Fibroblast of lung (primary cell): Measurements from ENCODE around the gene ITPR2. TPM values are rescaled to one million over a fixed set of nuclear protein-coding genes. Genes with fewer than 3 reads are reported as not detected.

ENCODE experiments used
- DNase-seq, 2 donors: peaks; one replicate each; pipeline versions ENCODE4 v3.0.0 to v3.0.0-alpha.2; 2010; ENCODE audit warnings: low read depth in 2 of 2
- H2AFZ ChIP-seq: 2 replicates; pipeline ENCODE4 v1.5.1; 2012; ENCODE audit warnings: low read length, control low read depth, inconsistent platforms
- H3K27ac ChIP-seq: 2 replicates; pipeline ENCODE4 v1.5.1; 2011; ENCODE audit warnings: low read length, control low read depth; ENCODE audit not compliant: insufficient read depth
- H3K27me3 ChIP-seq: 2 replicates; pipeline ENCODE4 v1.5.1; 2011; ENCODE audit warnings: mild to moderate bottlenecking, low read length; ENCODE audit not compliant: control insufficient read depth, insufficient read depth
- H3K36me3 ChIP-seq: 2 replicates; pipeline ENCODE4 v1.5.1; 2011; ENCODE audit warnings: low read length; ENCODE audit not compliant: control insufficient read depth, insufficient read depth
- H3K4me1 ChIP-seq: 2 replicates; pipeline ENCODE4 v1.5.1; 2011; ENCODE audit warnings: low read length; ENCODE audit not compliant: control insufficient read depth, insufficient read depth; ENCODE audit errors: extremely low read depth
- H3K4me2 ChIP-seq: 2 replicates; pipeline ENCODE4 v1.5.1; 2011; ENCODE audit warnings: low read length, control low read depth; ENCODE audit not compliant: insufficient read depth; ENCODE audit errors: extremely low read depth
- H3K4me3 ChIP-seq, 4 experiments: fragments of 200-600 bp in 1 of 4; sonication (generic) in 1 of 4; replicated peaks in 1 of 4; 2 replicates each; pipeline ENCODE4 v1.5.1; 2011 to 2016; ENCODE audit warnings: low read length in 4 of 4, low read depth in 3 of 4, mild to moderate bottlenecking in 3 of 4, control low read depth in 2 of 4, inconsistent platforms in 1 of 4, mixed read lengths in 1 of 4; ENCODE audit not compliant: insufficient read depth in 1 of 4; ENCODE audit errors: control extremely low read depth in 1 of 4
- H3K79me2 ChIP-seq: 2 replicates; pipeline ENCODE4 v1.5.1; 2012; ENCODE audit warnings: mild to moderate bottlenecking, low read length, inconsistent platforms; ENCODE audit not compliant: control insufficient read depth, insufficient read depth
- H3K9ac ChIP-seq: 2 replicates; pipeline ENCODE4 v1.5.1; 2011; ENCODE audit warnings: mild to moderate bottlenecking, low read length, control low read depth; ENCODE audit not compliant: insufficient read depth
- H3K9me3 ChIP-seq: 2 replicates; pipeline ENCODE4 v1.5.1; 2012; ENCODE audit warnings: low read depth, low read length; ENCODE audit not compliant: control insufficient read depth, insufficient read depth
- H4K20me1 ChIP-seq: 2 replicates; pipeline ENCODE4 v1.5.1; 2011; ENCODE audit warnings: low read length; ENCODE audit not compliant: control insufficient read depth, insufficient read depth; ENCODE audit errors: extremely low read depth
- EZH2 ChIP-seq: IDR thresholded peaks from 2 replicates; pipeline ENCODE4 v1.5.1; 2012; ENCODE audit warnings: low read length, control low read depth, mild to moderate bottlenecking; ENCODE audit errors: missing control alignments
- polyA plus RNA-seq, 2 donors: library from polyadenylated mRNA; depleted of rRNA in 1 of 2; stranded (reverse) in 1 of 2; unstranded in 1 of 2; fragments of >200 nt; gene quantifications; 2 replicates each; pipeline ENCODE4 v1.2.1, GENCODE V29; 2011 to 2012; ENCODE audit warnings: missing spikeins in 1 of 2
- total RNA-seq: library from RNA; depleted of rRNA; stranded (reverse); fragments of >200 nt; gene quantifications from 2 replicates; pipeline ENCODE4 v1.2.1, GENCODE V29; 2014
- TF ChIP-seq, protein P1 (sequence below), 2 donors: IDR thresholded peaks in 1 of 2; conservative IDR thresholded peaks in 1 of 2; 1 replicate in 1 of 2; 2 replicates in 1 of 2; pipeline ENCODE4 v1.5.1; 2011 to 2012; ENCODE audit warnings: low read length in 2 of 2, control low read depth in 1 of 2, inconsistent platforms in 1 of 2, low read depth in 1 of 2, mild to moderate bottlenecking in 1 of 2

Gene ITPR2
- total and polyA plus RNA-seq, 2 donors (not counting 1 experiment from before 2014, with no cell fraction given) = 5.1 to 24.6 TPM

DNA sequence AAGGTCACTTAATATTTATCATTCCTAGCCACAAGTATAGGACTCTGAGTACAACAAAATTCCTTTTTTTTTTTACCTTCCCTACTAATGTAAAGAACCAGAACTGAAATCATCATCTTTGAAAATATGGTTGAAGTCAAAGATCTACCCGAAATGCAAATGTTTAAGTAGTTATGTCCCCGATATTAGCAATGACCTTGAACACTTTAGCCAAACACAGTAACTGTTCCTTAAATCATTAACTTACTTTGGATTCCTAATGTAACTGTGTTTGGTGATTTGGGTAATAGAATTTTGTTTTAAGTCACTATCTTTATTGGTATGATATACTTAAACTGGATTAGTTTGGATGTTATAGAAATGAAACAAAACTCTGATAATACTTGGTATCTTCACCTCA lies 14.4 kb downstream of the ITPR2 start:
- no peak overlapping the region for H3K9ac ChIP-seq
- no peaks in the 10 kb centered on the region for H3K36me3 ChIP-seq
- H4K20me1 ChIP-seq = no peaks in the 10 kb centered on the region
- H3K79me2 ChIP-seq = no peaks in the 10 kb centered on the region
- H3K9me3 ChIP-seq = no peaks in the 10 kb centered on the region
- H3K27ac ChIP-seq = no peak overlapping the region
- H3K27me3 ChIP-seq = no peaks in the 10 kb centered on the region
- no peak overlapping the region for H3K4me2 ChIP-seq
- TF ChIP-seq, protein P1, sequence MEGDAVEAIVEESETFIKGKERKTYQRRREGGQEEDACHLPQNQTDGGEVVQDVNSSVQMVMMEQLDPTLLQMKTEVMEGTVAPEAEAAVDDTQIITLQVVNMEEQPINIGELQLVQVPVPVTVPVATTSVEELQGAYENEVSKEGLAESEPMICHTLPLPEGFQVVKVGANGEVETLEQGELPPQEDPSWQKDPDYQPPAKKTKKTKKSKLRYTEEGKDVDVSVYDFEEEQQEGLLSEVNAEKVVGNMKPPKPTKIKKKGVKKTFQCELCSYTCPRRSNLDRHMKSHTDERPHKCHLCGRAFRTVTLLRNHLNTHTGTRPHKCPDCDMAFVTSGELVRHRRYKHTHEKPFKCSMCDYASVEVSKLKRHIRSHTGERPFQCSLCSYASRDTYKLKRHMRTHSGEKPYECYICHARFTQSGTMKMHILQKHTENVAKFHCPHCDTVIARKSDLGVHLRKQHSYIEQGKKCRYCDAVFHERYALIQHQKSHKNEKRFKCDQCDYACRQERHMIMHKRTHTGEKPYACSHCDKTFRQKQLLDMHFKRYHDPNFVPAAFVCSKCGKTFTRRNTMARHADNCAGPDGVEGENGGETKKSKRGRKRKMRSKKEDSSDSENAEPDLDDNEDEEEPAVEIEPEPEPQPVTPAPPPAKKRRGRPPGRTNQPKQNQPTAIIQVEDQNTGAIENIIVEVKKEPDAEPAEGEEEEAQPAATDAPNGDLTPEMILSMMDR (conservative IDR thresholded peaks at IDR 0.05 in 1 of 2, IDR thresholded peaks at IDR 0.05 in 1 of 2; ENCODE audit: low read depth in 1 of 2, low read length in 2 of 2) = no peak
- no peak for TF ChIP-seq EZH2
- no peak overlapping the region for H2AFZ ChIP-seq
- no peak for DNase-seq
- H3K4me3 ChIP-seq = no peak overlapping the region
- H3K4me1 ChIP-seq = peaks cover 5% of the 10 kb centered on the region

GRCh38 chr12:26818201-26818600 lies 14.8 kb downstream of the ITPR2 start:
- no peak overlapping the region for H3K9ac ChIP-seq
- H4K20me1 ChIP-seq = no peaks in the 10 kb centered on the region
- H3K4me3 ChIP-seq = no peak overlapping the region
- TF ChIP-seq, protein P1 (conservative IDR thresholded peaks at IDR 0.05 in 1 of 2, IDR thresholded peaks at IDR 0.05 in 1 of 2; ENCODE audit: low read depth in 1 of 2, low read length in 2 of 2) = no peak
- H3K27me3 ChIP-seq = no peaks in the 10 kb centered on the region
- H2AFZ ChIP-seq = no peak overlapping the region
- no peak for DNase-seq
- H3K4me2 ChIP-seq = no peak overlapping the region
- H3K4me1 ChIP-seq = peaks cover 5% of the 10 kb centered on the region
- no peaks in the 10 kb centered on the region for H3K9me3 ChIP-seq
- no peaks in the 10 kb centered on the region for H3K36me3 ChIP-seq
- no peaks in the 10 kb centered on the region for H3K79me2 ChIP-seq
- H3K27ac ChIP-seq = no peak overlapping the region

DNA sequence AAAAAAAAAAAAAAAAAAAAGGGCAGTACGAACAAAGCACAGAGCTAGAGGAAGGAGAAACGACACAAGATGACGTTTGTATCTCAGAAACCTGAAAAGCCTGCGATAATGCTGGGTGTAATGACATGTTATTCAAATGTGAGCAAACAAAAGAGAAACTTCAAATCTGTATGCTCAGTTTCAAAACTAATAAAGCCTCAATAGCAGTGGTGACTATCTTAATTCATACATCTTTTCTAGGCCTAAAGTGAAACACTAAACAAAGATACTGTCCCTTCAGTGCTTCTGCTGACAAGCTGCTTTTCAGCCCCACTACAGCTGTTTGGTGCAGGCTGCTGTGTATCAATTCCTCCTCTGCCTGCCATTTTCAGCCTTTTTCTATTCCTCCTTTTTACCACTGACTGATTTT lies 15.8 kb downstream of the ITPR2 start:
- Histone ChIP-seq H3K36me3 (no peaks in the 10 kb centered on the region), H3K4me1 (peaks cover 5% of the 10 kb centered on the region), H3K4me2 (peak overlapping the region; percentile 40), H3K27me3 (no peaks in the 10 kb centered on the region), H3K79me2 (no peaks in the 10 kb centered on the region), H3K9ac (no peak overlapping the region), H4K20me1 (no peaks in the 10 kb centered on the region), H3K9me3 (no peaks in the 10 kb centered on the region), H2AFZ (peak overlapping the region; percentile 24), H3K4me3 (no peak overlapping the region), H3K27ac (no peak overlapping the region)
- TF ChIP-seq, protein P1 (conservative IDR thresholded peaks at IDR 0.05 in 1 of 2, IDR thresholded peaks at IDR 0.05 in 1 of 2; ENCODE audit: low read depth in 1 of 2, low read length in 2 of 2) = no peak
- no peak for TF ChIP-seq EZH2
- DNase-seq = no peak
